HEK293 (cell line): ENCODE results near the gene C2orf80.
A peak's percentile ranks its signal among the peaks of the same experiment; 100 is the strongest.

Experiments
- CTCF ChIA-PET: fragments of 350-600 bp; formaldehyde crosslinking; extraction: SDS; loops from one replicate; lab custom pipeline; 2021; ENCODE audit warnings: antibody characterized with exemption; lab: Yijun Ruan, JAX
- POLR2A ChIA-PET: fragments of 300-600 bp; formaldehyde crosslinking; extraction: SDS; loops from one replicate; lab custom pipeline; 2020; ENCODE audit warnings: antibody characterized with exemption, inconsistent platforms; lab: Yijun Ruan, JAX
- H3K27ac ChIP-seq: fragments of 200-500 bp; sonication (Bioruptor generic); 2 replicates; pipeline ENCODE4 v1.5.1; 2014; ENCODE audit warnings: low read depth, low read length, control low read depth, inconsistent platforms; ENCODE audit errors: extremely low read depth
- H3K36me3 ChIP-seq, 2 experiments: fragments of 200-500 bp in 1 of 2; sonication (Bioruptor generic) in 1 of 2; 1 replicate in 1 of 2; 2 replicates in 1 of 2; pipeline ENCODE4 v1.5.1; 2014 to 2017; ENCODE audit warnings: inconsistent platforms in 2 of 2, low read length in 2 of 2; ENCODE audit not compliant: control insufficient read depth in 2 of 2, insufficient read depth in 1 of 2
- H3K4me1 ChIP-seq: fragments of 200-500 bp; sonication (Bioruptor generic); 2 replicates; pipeline ENCODE4 v1.5.1; 2014; ENCODE audit warnings: mild to moderate bottlenecking, low read length, inconsistent platforms; ENCODE audit not compliant: control insufficient read depth, insufficient read depth
- H3K4me3 ChIP-seq: 2 replicates; pipeline ENCODE4 v1.5.1; 2011; ENCODE audit warnings: low read depth, mild to moderate bottlenecking, control low read depth, low read length, moderate library complexity
- H3K9me3 ChIP-seq: fragments of 200-500 bp; sonication (Bioruptor generic); 2 replicates; pipeline ENCODE4 v1.5.1; 2014; ENCODE audit warnings: low read depth, low read length, inconsistent platforms; ENCODE audit not compliant: control insufficient read depth, insufficient read depth
- PRDM1 ChIP-seq: fragments of 450-650 bp; formaldehyde crosslinking; IDR thresholded peaks from 2 replicates; pipeline ENCODE4; 2016; ENCODE audit warnings: missing biosample characterization, missing genetic modification characterization
- SCRT1 ChIP-seq: fragments of 450-650 bp; formaldehyde crosslinking; IDR thresholded peaks from 2 replicates; pipeline ENCODE4 v1.5.1; 2016; ENCODE audit warnings: missing biosample characterization, missing genetic modification characterization, borderline replicate concordance
- SP7 ChIP-seq: fragments of 450-650 bp; formaldehyde crosslinking; IDR thresholded peaks from 2 replicates; pipeline ENCODE4 v1.5.1; 2016; ENCODE audit warnings: missing biosample characterization, missing genetic modification characterization
- WT1 ChIP-seq: fragments of 450-650 bp; formaldehyde crosslinking; IDR thresholded peaks from 2 replicates; pipeline ENCODE4 v1.5.1; 2016; ENCODE audit warnings: missing biosample characterization, missing genetic modification characterization
- ZBTB17 ChIP-seq: fragments of 450-650 bp; formaldehyde crosslinking; IDR thresholded peaks from 2 replicates; pipeline ENCODE4 v1.5.1; 2016; ENCODE audit warnings: missing biosample characterization, missing genetic modification characterization
- ZBTB48 ChIP-seq: fragments of 450-650 bp; formaldehyde crosslinking; IDR thresholded peaks from 2 replicates; pipeline ENCODE4 v1.5.1; 2016; ENCODE audit warnings: missing biosample characterization, missing genetic modification characterization
- ZNF174 ChIP-seq: fragments of 450-650 bp; formaldehyde crosslinking; IDR thresholded peaks from 2 replicates; pipeline ENCODE4 v1.5.0; 2017; ENCODE audit warnings: missing biosample characterization, mild to moderate bottlenecking, missing genetic modification characterization
- ZNF184 ChIP-seq: fragments of 450-650 bp; IDR thresholded peaks from 2 replicates; pipeline ENCODE4 v1.5.1; 2018; ENCODE audit warnings: missing biosample characterization, mild to moderate bottlenecking, missing genetic modification characterization
- ZNF394 ChIP-seq: fragments of 450-650 bp; formaldehyde crosslinking; IDR thresholded peaks from 2 replicates; pipeline ENCODE4 v1.5.1; 2016; ENCODE audit warnings: missing biosample characterization, missing genetic modification characterization, mild to moderate bottlenecking, moderate library complexity, borderline replicate concordance
- ZNF416 ChIP-seq: fragments of 450-650 bp; formaldehyde crosslinking; IDR thresholded peaks from 2 replicates; pipeline ENCODE4 v1.5.1; 2016; ENCODE audit warnings: missing biosample characterization, missing genetic modification characterization
- ZNF548 ChIP-seq: fragments of 450-650 bp; formaldehyde crosslinking; IDR thresholded peaks from 2 replicates; pipeline ENCODE4 v1.5.1; 2016; ENCODE audit warnings: missing biosample characterization, missing genetic modification characterization
- ZNF654 ChIP-seq: fragments of 450-650 bp; formaldehyde crosslinking; IDR thresholded peaks from 2 replicates; pipeline ENCODE4 v1.5.1; 2016; ENCODE audit warnings: low read depth, missing biosample characterization, missing genetic modification characterization
- ZNF664 ChIP-seq: fragments of 450-650 bp; formaldehyde crosslinking; IDR thresholded peaks from 2 replicates; pipeline ENCODE4 v1.5.1; 2016; ENCODE audit warnings: missing biosample characterization, missing genetic modification characterization
- ZNF843 ChIP-seq: fragments of 450-650 bp; formaldehyde crosslinking; IDR thresholded peaks from 2 replicates; pipeline ENCODE4 v1.5.1; 2016; ENCODE audit warnings: missing biosample characterization, missing genetic modification characterization
- TF ChIP-seq, protein P1 (sequence below): fragments of 450-650 bp; formaldehyde crosslinking; IDR thresholded peaks from 2 replicates; pipeline ENCODE4 v1.5.1; 2016; ENCODE audit warnings: missing biosample characterization, missing genetic modification characterization
- TF ChIP-seq, protein P2 (sequence below): fragments of 450-650 bp; formaldehyde crosslinking; IDR thresholded peaks from 2 replicates; pipeline ENCODE4 v1.5.1; 2017; ENCODE audit warnings: missing biosample characterization, missing genetic modification characterization
- TF ChIP-seq, protein P3 (sequence below): fragments of 450-650 bp; formaldehyde crosslinking; IDR thresholded peaks from 2 replicates; pipeline ENCODE4 v1.5.1; 2017; ENCODE audit warnings: missing biosample characterization, missing genetic modification characterization
- TF ChIP-seq, protein P4 (sequence below): fragments of 450-650 bp; IDR thresholded peaks from 2 replicates; pipeline ENCODE4 v1.5.1; 2018; ENCODE audit warnings: missing biosample characterization, mild to moderate bottlenecking, missing genetic modification characterization

The C2orf80 gene

DNA sequence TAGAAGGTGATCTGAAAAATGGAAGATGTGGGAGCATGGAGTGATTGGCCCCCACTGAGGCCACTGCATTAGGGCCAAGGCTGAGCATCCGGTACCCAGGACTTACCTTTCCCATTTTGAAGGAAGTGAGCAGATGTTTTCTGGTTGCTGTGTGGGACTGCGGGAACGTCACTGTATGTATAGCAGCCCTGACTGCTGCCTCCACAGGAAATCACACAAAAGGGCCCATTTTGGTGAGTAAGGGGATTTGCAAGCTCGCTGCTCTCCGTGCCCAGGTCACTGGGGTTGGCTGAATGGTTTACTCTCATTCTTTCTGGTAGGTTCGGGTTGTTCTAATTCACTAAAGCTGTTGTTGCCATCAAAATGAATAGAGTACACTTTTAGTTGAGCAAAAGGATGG, 43.8 kb downstream of the C2orf80 start, which contains the start of gene CRYGB:
Gene CRYGB (minus strand): TSS at position 153 of the 400 bp plus-strand sequence. CDS start 38 bp downstream, at position 115.
- peaks cover 13% of the 10 kb centered on the region for H3K4me1 ChIP-seq
- TF ChIP-seq ZNF416: no peak
- no peak for TF ChIP-seq ZNF184
- TF ChIP-seq, protein P1, sequence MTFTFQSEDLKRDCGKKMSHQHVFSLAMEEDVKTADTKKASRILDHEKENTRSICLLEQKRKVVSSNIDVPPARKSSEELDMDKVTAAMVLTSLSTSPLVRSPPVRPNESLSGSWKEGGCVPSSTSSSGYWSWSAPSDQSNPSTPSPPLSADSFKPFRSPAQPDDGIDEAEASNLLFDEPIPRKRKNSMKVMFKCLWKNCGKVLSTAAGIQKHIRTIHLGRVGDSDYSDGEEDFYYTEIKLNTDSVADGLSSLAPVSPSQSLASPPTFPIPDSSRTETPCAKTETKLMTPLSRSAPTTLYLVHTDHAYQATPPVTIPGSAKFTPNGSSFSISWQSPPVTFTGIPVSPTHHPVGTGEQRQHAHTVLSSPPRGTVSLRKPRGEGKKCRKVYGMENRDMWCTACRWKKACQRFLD (tag by site-specific recombination): no peak
- TF ChIP-seq ZNF174 (tag by site-specific recombination): no peak
- TF ChIP-seq ZNF394 (tag by site-specific recombination): no peak
- TF ChIP-seq ZNF548 (tag by site-specific recombination): no peak
- no peak within 1 kb of the TSS for H3K4me3 ChIP-seq
- ChIA-PET POLR2A (no interaction called here), CTCF (interaction anchor here (0.7 kb wide), 1 partner anchor 9 kb away, joined by 3 read pairs; no protein-coding TSS in a partner anchor)
- H3K27ac ChIP-seq: no peak within 1 kb of the TSS
- H3K9me3 ChIP-seq: no peaks in the 10 kb centered on the region
- no peaks in the 10 kb centered on the region for H3K36me3 ChIP-seq

DNA sequence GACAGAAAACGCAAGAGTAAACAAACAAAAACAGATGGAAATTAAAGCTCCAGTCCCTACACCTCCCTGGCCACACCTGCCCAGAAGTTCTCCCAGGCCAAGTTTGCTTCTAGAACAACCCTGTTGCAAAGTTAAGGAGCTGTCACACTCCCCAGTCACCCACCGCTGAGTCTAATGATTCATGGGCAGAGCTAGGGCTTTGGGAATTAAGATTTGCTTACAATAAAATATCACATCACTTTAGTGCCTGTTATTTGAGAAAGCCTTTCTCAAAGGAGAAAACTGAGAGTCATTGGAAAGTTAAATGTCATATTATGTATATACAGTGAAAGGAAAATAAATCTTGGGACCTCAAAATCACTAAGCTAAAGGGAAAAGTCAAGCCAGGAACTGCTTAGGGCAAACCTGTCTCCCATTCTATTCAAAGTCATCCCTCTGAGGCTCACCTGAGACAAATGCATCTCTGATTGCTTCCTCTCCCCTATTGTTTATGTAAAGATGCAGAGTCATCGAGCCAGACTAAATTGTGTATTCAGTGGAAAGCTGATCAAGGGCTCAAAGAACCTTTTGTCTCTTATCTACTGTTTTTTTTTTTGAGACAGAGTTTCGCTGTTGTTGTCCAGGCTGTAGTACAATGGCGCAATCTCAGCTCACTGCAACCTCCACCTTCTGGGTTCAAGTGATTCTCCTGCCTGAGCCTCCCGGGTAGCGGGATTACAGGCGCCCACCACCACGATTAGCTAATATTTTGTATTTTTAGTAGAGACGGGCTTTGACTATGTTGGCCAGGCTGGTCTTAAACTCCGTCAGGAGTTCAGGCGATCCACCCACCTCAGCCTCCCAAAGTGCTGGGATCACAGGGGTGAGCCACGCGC, 46.7 kb downstream of the C2orf80 start:
- Histone ChIP-seq H3K9me3 (no peaks in the 10 kb centered on the region), H3K36me3 (no peaks in the 10 kb centered on the region), H3K4me1 (peaks cover 13% of the 10 kb centered on the region), H3K4me3 (no peak overlapping the region), H3K27ac (peak overlapping the region; percentile 32)
- ChIA-PET POLR2A (no interaction called here), CTCF (interaction anchor here (0.6 to 2.3 kb wide), 2 partner anchors 32 to 105 kb away, joined by 3 to 17 read pairs; no protein-coding TSS in a partner anchor)
- peak; percentile 88 for TF ChIP-seq WT1 (tag by site-specific recombination)
- TF ChIP-seq, protein P2, sequence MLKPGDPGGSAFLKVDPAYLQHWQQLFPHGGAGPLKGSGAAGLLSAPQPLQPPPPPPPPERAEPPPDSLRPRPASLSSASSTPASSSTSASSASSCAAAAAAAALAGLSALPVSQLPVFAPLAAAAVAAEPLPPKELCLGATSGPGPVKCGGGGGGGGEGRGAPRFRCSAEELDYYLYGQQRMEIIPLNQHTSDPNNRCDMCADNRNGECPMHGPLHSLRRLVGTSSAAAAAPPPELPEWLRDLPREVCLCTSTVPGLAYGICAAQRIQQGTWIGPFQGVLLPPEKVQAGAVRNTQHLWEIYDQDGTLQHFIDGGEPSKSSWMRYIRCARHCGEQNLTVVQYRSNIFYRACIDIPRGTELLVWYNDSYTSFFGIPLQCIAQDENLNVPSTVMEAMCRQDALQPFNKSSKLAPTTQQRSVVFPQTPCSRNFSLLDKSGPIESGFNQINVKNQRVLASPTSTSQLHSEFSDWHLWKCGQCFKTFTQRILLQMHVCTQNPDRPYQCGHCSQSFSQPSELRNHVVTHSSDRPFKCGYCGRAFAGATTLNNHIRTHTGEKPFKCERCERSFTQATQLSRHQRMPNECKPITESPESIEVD (tag by site-specific recombination): peak; percentile 54; the same call in 1 of the 2 replicates
- peak; percentile 67 for TF ChIP-seq PRDM1 (tag by site-specific recombination)
- TF ChIP-seq SP7 (tag by site-specific recombination): 0 out of 2 replicates have a peak, but pooled peaks have one; percentile 11
- no peak for TF ChIP-seq ZNF654 (tag by site-specific recombination)
- TF ChIP-seq ZNF664: peak; percentile 74; the same call in 1 of the 2 replicates
- TF ChIP-seq ZNF843 (tag by site-specific recombination): 0 out of 2 replicates have a peak, but pooled peaks have one; percentile 16
- no peak for TF ChIP-seq ZBTB48 (tag by site-specific recombination)
- peak; percentile 45; the same call in 1 of the 2 replicates for TF ChIP-seq ZBTB17 (tag by site-specific recombination)
- 0 out of 2 replicates have a peak, but pooled peaks have one; percentile 18 for TF ChIP-seq SCRT1 (tag by site-specific recombination)

DNA sequence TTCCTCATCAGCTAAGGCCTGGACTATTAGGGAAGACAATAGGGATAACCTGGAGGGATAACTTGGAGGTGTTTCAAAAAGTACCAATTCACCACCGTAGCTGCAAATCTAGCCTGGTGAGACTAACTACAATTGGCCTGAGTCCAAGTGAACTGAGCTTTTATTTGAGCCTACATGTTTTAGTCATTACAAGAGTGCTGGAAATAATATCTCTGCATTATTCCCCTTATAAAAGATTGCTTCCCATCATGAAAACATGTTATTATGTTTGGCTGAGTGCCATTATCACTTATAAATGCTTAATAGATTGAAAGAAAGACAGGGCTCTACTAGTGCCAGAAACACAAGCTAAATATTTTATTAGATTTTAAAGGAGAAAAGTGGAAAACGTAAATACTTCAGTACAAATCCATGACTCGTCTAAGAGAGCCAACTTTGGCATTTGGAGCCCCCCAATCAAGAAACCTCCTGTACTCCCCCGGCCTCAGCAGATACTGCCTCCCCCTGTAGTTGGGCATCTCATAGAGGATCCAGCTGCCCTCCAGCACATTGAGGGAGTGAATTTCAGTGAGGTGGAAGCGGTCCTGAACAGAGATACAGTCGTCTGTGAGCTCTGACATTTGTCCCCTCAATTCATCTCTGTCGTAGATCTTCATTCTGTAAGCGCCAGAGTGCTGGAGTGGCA, 47.4 kb downstream of the C2orf80 start:
- H3K27ac ChIP-seq: peak overlapping the region; percentile 32
- POLR2A ChIA-PET: interaction anchor here (0.6 kb wide), 1 partner anchor 33 kb away, joined by 4 read pairs; no protein-coding TSS in a partner anchor

More for the DNA sequence above, 47.4 kb downstream of the C2orf80 start:
- peaks cover 13% of the 10 kb centered on the region for H3K4me1 ChIP-seq
- no peak overlapping the region for H3K4me3 ChIP-seq
- no peaks in the 10 kb centered on the region for H3K9me3 ChIP-seq
- TF ChIP-seq, protein P3, sequence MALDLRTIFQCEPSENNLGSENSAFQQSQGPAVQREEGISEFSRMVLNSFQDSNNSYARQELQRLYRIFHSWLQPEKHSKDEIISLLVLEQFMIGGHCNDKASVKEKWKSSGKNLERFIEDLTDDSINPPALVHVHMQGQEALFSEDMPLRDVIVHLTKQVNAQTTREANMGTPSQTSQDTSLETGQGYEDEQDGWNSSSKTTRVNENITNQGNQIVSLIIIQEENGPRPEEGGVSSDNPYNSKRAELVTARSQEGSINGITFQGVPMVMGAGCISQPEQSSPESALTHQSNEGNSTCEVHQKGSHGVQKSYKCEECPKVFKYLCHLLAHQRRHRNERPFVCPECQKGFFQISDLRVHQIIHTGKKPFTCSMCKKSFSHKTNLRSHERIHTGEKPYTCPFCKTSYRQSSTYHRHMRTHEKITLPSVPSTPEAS (tag by site-specific recombination): no peak
- TF ChIP-seq, protein P4, sequence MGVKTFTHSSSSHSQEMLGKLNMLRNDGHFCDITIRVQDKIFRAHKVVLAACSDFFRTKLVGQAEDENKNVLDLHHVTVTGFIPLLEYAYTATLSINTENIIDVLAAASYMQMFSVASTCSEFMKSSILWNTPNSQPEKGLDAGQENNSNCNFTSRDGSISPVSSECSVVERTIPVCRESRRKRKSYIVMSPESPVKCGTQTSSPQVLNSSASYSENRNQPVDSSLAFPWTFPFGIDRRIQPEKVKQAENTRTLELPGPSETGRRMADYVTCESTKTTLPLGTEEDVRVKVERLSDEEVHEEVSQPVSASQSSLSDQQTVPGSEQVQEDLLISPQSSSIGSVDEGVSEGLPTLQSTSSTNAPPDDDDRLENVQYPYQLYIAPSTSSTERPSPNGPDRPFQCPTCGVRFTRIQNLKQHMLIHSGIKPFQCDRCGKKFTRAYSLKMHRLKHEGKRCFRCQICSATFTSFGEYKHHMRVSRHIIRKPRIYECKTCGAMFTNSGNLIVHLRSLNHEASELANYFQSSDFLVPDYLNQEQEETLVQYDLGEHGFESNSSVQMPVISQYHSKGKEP (tag by site-specific recombination): peak; percentile 52; the same call in 1 of the 2 replicates
- TF ChIP-seq, protein P2 (tag by site-specific recombination): peak; percentile 74
- CTCF ChIA-PET: interaction anchor here (0.5 to 2.3 kb wide), 3 partner anchors 33 to 123 kb away, joined by 3 to 17 read pairs (median 3); no protein-coding TSS in a partner anchor
- no peaks in the 10 kb centered on the region for H3K36me3 ChIP-seq
